Inferior parietal cortex (tissue), 1 donor: Measurements from ENCODE around the gene SLC12A7.
"Not testable (repeated sequence)": the region's sequence is repeated elsewhere in the genome, so short reads cannot be mapped to it uniquely, and the experiment has no call there.

Experiments
- DNase-seq: peaks from one replicate; pipeline ENCODE4 v3.0.0-alpha.2; 2016; ENCODE audit errors: extremely low spot score

Gene SLC12A7

DNA sequence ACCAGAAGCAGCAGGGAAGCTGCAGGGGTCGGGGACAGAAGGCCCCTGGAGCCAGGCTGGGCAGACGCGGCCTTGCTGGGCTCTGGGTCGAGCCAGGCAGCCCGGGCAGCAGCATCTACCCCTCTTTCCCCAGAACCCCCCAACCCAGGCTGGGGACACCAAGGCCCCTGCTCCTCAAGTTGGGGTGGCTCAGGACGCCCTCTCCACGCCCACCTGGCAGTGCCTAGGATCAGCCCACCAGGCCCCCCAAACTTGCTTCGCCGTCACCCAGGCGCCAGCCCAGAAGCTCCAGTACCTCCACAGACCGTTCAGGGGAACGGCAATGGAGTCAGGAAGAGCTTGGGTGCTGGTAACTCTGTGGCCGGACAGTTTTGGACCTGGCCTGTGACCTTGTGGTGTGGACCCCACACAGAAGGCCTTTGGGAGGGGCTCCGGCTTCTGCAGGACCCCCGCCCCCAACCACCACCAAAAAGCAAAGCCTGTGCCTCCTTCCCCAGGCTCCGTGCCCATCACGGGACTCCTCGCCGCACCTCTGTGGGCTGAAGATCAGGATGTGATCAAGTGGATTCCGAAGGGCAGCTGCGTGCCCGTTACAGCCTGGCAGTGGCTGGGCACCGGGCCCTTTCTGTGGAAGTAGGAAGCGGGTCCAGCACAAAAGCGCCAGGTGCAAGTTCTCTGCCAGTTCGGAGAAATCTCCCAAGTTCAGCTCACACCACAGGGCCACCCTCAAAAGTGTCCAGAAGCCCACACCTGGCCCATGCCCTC, 2.1 kb downstream of the SLC12A7 start:
- no peak for DNase-seq

GRCh38 chr5:1108865-1109174, 3.0 kb downstream of the SLC12A7 start:
- no peak for DNase-seq

DNA sequence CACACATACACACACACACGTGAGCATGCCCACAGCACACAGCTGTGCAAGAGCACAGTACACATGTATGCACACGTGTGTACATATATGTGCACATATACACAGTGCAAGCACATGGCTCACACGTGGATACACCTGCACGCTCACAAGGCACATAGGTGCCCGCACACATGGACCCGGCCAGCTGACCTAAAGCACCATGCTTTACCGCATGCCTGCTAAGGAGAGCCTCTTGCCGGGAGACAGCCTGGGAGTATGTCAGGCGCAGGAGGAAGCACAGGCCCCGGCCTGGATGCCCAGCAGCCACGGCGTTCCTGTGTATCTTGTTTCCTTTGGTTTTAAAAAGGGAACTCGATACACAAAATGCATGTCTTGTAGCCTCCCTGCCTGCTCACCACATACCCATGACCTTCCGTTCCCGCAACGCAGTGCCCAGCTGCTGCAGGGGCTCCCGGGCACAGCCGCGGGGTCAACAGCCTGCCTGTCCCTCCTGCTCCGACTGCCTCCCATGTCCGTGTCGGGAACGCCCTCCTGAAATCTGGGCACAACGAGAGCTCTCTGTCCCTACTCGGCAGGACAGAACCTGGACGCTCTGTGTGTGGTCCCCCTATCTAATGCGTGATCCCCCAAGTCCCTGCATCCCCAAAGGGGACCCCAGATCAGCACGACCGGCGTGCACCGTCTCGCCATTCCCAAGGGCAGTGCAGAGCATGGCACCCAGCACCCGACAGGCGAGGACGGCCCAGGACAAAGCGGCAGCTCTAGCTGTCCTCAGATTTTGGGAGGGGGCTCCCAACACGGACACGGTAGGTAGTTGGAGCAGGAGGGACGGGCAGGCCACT, 3.6 kb downstream of the SLC12A7 start:
- no peak for DNase-seq

DNA sequence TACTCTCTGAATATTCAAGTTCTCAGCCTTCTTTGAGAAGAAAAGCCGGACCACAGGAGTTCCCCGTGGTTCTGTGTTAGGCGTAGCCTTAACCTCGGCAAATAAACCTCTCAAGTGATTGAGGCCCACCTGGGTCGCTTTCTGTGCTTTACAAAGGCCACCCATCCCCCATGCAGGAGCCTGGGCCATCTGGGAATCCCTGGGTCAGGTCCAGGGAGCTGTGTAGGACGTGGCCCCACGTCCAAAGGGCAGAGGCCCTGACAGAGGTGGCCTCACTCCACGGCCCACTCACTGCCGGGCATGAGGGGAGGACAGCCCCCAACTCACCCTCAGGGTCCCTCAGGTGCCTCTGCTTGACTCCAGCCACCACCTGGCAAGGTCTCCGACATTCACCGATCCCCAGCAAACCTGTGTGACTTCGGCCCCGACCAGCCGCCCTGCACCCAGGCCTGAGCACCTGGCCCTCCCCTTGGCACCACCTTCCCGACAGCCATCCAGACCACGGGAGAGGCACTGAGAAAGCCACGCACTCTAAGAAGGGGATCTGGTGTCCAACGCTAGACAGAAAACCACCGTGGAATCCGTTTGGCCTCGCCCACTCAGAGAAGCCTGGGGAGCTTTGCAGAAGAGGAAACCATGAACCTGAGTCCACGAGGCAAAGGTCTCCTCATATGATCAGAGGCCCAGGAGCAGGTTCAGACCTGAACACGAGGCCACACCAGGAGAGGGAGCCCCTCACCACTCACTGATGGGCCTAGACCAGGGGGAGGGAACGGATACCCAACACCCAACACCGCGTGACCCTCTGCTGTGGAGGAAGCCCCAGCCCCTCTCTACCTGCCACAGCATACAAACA, 4.5 kb downstream of the SLC12A7 start:
- no peak for DNase-seq

- no peak for DNase-seq
These were observed 5.3 kb downstream of the SLC12A7 start for GRCh38 chr5:1106385-1107166.

- no peak for DNase-seq
These were observed 6.3 kb downstream of the SLC12A7 start for GRCh38 chr5:1105350-1106265.

- DNase-seq = no peak
These were observed 7.4 kb downstream of the SLC12A7 start for GRCh38 chr5:1104327-1105006.

GRCh38 chr5:1103505-1104326, 8.1 kb downstream of the SLC12A7 start:
- no peak for DNase-seq

DNA sequence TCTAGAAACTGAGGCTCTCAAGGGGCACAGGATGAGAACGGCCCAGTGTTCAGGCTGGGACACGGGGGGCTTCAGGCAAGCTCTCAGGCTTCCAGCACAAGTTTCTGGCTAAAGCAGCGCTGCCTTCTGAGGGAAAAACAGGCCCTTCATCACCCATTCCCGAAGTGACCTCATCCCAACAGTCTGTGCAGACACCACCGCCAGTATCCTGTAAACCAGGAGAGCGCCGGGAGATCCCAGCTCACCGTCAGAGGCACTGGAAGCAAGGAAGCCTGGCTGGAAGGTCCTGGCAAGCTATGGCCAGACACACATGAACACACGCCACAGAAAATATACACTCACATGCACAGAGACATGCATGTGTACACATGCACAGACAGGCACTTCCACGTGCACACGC, 8.8 kb downstream of the SLC12A7 start:
- no peak for DNase-seq

GRCh38 chr5:1101961-1102713, 9.7 kb downstream of the SLC12A7 start:
- DNase-seq = no peak

- no peak for DNase-seq
These were observed 10.9 kb downstream of the SLC12A7 start for GRCh38 chr5:1100664-1101574.

DNA sequence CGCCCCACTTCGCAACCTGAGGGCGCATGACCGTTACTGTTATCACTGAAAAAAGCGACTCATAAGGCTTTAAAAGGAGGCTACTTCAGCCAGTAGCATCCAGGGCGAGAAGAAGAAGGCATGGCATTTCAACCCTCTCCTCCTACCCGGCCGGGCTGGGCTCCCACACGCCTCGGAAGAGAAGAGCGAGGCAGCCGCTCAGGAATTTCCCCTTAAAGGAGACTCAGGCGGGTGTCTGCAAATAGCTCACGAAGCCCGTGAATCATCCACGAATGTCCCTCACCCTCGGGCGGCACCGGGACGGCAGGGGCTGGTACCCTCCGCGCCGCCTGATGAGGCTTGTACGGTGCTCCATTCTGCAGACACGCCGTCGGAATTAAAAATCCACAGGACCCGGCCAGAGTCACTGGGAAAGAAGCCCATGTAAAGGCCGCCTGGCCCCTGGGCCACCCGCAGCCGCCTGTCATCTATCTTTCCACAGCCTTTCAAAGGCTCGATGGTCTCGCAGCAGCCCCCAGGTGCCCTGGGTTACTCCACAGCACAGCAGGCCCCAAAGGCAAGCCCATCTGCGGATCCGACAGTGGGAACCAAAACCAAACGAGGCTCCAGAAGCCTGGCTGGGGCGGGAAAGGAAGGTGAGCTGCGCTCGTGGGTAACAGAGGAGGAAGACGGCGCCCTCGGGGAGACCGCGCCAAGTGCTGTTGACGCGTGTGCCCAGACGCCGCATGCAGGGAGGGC, 11.8 kb downstream of the SLC12A7 start:
- no peak for DNase-seq

DNA sequence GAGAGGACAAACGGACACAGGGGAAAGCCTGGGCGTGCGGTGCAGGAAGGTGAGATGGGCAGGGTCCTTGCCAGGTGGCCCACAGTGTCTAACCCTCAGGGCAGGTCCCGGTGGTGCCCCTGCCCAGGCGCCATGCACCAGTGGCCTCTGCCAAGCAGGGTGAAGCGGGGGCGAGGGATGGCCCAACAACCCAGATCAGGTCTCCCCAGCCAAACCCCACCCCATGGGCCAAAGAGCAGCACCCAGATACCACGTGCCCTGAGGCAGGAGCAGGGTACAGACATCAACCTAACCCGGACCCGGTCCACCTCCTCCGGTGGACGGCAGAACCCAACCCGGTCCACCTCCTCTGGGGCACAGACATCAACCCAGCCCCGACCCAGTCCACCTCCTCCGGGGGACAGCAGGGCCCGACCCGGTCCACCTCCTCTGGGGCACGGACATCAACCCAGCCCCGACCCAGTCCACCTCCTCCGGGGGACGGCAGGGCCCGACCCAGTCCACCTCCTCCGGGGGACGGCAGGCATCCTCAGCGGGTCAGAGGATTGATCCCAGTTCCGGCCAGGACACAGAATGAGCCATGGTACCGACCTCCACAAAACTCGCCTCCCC, 12.8 kb downstream of the SLC12A7 start:
- DNase-seq = no peak

DNA sequence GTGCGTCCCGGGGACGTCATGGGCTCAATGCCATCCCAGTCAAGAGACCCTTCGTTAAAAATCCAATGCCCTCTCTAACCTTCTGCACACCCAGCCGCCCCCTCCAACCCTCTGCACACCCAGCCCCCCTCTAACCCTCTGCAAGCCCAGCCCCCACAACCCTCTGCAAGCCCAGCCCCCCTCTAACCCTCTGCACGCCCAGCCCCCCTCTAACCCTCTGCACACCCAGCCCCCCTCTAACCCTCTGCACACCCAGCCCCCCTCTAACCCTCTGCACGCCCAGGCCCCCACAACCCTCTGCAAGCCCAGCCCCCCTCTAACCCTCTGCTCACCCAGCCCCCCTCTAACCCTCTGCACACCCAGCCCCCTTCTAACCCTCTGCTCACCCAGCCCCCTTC, 13.9 kb downstream of the SLC12A7 start:
- not testable (repeated sequence) for DNase-seq

DNA sequence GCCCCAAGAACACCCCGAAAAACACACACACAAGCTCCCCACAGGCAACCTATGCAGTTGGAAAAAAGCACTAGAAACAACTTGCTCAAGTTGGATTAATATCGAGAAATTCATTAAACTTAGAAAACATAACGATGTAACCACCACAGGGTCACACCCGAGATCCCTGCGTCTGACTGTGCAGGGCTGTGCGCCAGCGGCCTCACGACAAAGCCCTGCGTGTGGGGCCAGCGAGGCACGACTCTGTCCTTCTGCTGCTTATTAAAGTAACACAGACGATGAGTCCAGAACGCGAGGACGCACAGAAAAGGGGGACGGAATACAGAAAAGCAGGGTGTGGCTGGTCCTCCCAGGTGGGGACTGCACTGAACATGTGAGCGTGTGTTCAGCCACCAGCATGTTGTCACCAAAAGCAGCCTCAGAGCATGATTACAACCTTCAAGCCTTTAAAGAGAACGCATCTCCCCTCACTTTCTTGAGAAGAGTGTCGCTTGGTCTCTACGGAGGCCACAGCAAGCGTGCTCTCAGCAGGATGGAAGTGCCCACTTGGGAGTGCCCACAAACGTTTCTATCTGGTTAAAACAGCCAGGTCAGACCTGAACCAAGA, 14.4 kb downstream of the SLC12A7 start:
- DNase-seq = no peak

- DNase-seq = no peak
These were observed 15.0 kb downstream of the SLC12A7 start for GRCh38 chr5:1096838-1097237.
